Mesendoderm (in vitro differentiated cells): ENCODE results near the gene DIP2B.

Experiments used
- DNase-seq: peaks from one replicate; pipeline ENCODE4 v3.0.0; 2013
- H2AK5ac ChIP-seq: 2 replicates; pipeline ENCODE4 v1.6.1; 2013; ENCODE audit warnings: low read length, inconsistent platforms
- H2BK120ac ChIP-seq: 2 replicates; pipeline ENCODE4 v1.6.1; 2013; ENCODE audit warnings: low read depth, mild to moderate bottlenecking, low read length, moderate library complexity, mixed read lengths
- H2BK15ac ChIP-seq: replicated peaks from 2 replicates; pipeline ENCODE4 v1.6.1; 2013; ENCODE audit warnings: low read depth, mild to moderate bottlenecking, moderate library complexity
- H2BK5ac ChIP-seq: 2 replicates; pipeline ENCODE4 v1.6.1; 2013; ENCODE audit warnings: low read length, inconsistent platforms
- H3K18ac ChIP-seq: 2 replicates; pipeline ENCODE4 v1.6.1; 2013; ENCODE audit warnings: mild to moderate bottlenecking, low read length, mixed read lengths
- H3K23ac ChIP-seq: one replicate; pipeline ENCODE4 v1.6.1; 2013; ENCODE audit warnings: low read length
- H3K27ac ChIP-seq: 2 replicates; pipeline ENCODE4 v1.5.1; 2013; ENCODE audit warnings: low read depth, mild to moderate bottlenecking, inconsistent platforms, low read length, moderate library complexity
- H3K27me3 ChIP-seq: 2 replicates; pipeline ENCODE4 v1.6.1; 2013; ENCODE audit warnings: low read length, control low read depth, mild to moderate bottlenecking, inconsistent platforms; ENCODE audit not compliant: insufficient read depth, poor library complexity
- H3K36me3 ChIP-seq: 2 replicates; pipeline ENCODE4 v1.6.1; 2013; ENCODE audit warnings: low read length, inconsistent platforms; ENCODE audit not compliant: control insufficient read depth, insufficient read depth
- H3K4ac ChIP-seq: one replicate; pipeline ENCODE4 v1.6.1; 2013; ENCODE audit warnings: low read depth, mild to moderate bottlenecking, low read length, moderate library complexity
- H3K4me1 ChIP-seq: 2 replicates; pipeline ENCODE4 v1.6.1; 2013; ENCODE audit warnings: low read depth, low read length, inconsistent platforms; ENCODE audit not compliant: control insufficient read depth
- H3K4me2 ChIP-seq: 2 replicates; pipeline ENCODE4 v1.6.1; 2013; ENCODE audit warnings: low read length
- H3K4me3 ChIP-seq: 2 replicates; pipeline ENCODE4 v1.5.1; 2013; ENCODE audit warnings: mild to moderate bottlenecking, low read length
- H3K56ac ChIP-seq: one replicate; pipeline ENCODE4 v1.6.1; 2013; ENCODE audit warnings: low read length
- H3K79me1 ChIP-seq: 2 replicates; pipeline ENCODE4 v1.6.1; 2013; ENCODE audit warnings: low read length, inconsistent platforms
- H3K79me2 ChIP-seq: 2 replicates; pipeline ENCODE4 v1.6.1; 2013; ENCODE audit warnings: mild to moderate bottlenecking, low read length; ENCODE audit not compliant: control insufficient read depth, insufficient read depth
- H3K9ac ChIP-seq: 2 replicates; pipeline ENCODE4 v1.6.1; 2013; ENCODE audit warnings: low read length, inconsistent platforms
- H4K5ac ChIP-seq: one replicate; pipeline ENCODE4 v1.6.1; 2013; ENCODE audit warnings: low read length
- H4K8ac ChIP-seq: one replicate; pipeline ENCODE4 v1.6.1; 2013; ENCODE audit warnings: low read depth, mild to moderate bottlenecking, control low read depth, low read length, moderate library complexity
- WGBS: extraction: QIAGEN DNeasy Blood & Tissue Kit; methylation state at CpG from one replicate; pipeline ENCODE4 v1.1.7; 2013; ENCODE audit warnings: low lambda C conversion rate, missing lambda C conversion rate; ENCODE audit not compliant: insufficient coverage; ENCODE audit errors: extremely low coverage; 5-methylcytosine and 5-hydroxymethylcytosine counted together

Gene DIP2B

GRCh38 chr12:50778663-50779590 is 274.1 kb downstream of the DIP2B start:
- H3K4me3 ChIP-seq, result no peak overlapping the region
- no peak overlapping the region for H4K5ac ChIP-seq
- H3K4me1 ChIP-seq, result no peaks in the 10 kb centered on the region
- H2BK5ac ChIP-seq, result no peak overlapping the region
- no peaks in the 10 kb centered on the region for H3K36me3 ChIP-seq
- H3K79me2 ChIP-seq, result peaks cover 10% of the 10 kb centered on the region
- no peak overlapping the region for H3K18ac ChIP-seq
- no CpG with 5 or more reads among the region's 8 CpGs for WGBS
- DNase-seq, result no peak
- no peak overlapping the region for H3K56ac ChIP-seq
- H3K4ac ChIP-seq, result no peak overlapping the region
- H3K23ac ChIP-seq, result no peak overlapping the region
- no peak overlapping the region for H4K8ac ChIP-seq
- no peak overlapping the region for H2BK15ac ChIP-seq
- H3K9ac ChIP-seq, result no peak overlapping the region
- peaks cover 5% of the 10 kb centered on the region for H3K79me1 ChIP-seq
- no peak overlapping the region for H3K27ac ChIP-seq
- H3K27me3 ChIP-seq, result no peaks in the 10 kb centered on the region
- H3K4me2 ChIP-seq, result no peak overlapping the region
- no peak overlapping the region for H2AK5ac ChIP-seq
- no peak overlapping the region for H2BK120ac ChIP-seq

- no peaks in the 10 kb centered on the region for H3K4me1 ChIP-seq
- no peak overlapping the region for H3K4me2 ChIP-seq
- no CpG with 5 or more reads among the region's 4 CpGs for WGBS
- H3K18ac ChIP-seq, result no peak overlapping the region
- no peaks in the 10 kb centered on the region for H3K36me3 ChIP-seq
- H3K9ac ChIP-seq, result no peak overlapping the region
- H3K23ac ChIP-seq, result no peak overlapping the region
- H3K79me2 ChIP-seq, result peaks cover 8% of the 10 kb centered on the region
- peaks cover 5% of the 10 kb centered on the region for H3K79me1 ChIP-seq
- no peak overlapping the region for H2AK5ac ChIP-seq
- H3K4me3 ChIP-seq, result no peak overlapping the region
- H3K4ac ChIP-seq, result no peak overlapping the region
- no peak for DNase-seq
- no peak overlapping the region for H4K5ac ChIP-seq
- no peak overlapping the region for H4K8ac ChIP-seq
- no peak overlapping the region for H2BK15ac ChIP-seq
- no peak overlapping the region for H2BK120ac ChIP-seq
- H3K27me3 ChIP-seq, result no peaks in the 10 kb centered on the region
- no peak overlapping the region for H2BK5ac ChIP-seq
- H3K27ac ChIP-seq, result no peak overlapping the region
- no peak overlapping the region for H3K56ac ChIP-seq
Measured at GRCh38 chr12:50780013-50780412, 275.2 kb downstream of the DIP2B start.

GRCh38 chr12:50784501-50784900 is 279.7 kb downstream of the DIP2B start:
- Histone ChIP-seq H3K36me3 (no peaks in the 10 kb centered on the region), H3K4me1 (no peaks in the 10 kb centered on the region), H3K27me3 (no peaks in the 10 kb centered on the region), H3K27ac (no peak overlapping the region), H3K79me2 (no peaks in the 10 kb centered on the region), H2BK15ac (no peak overlapping the region), H3K4me3 (no peak overlapping the region), H4K8ac (peak overlapping the region; percentile 40), H2AK5ac (no peak overlapping the region), H3K56ac (no peak overlapping the region), H2BK5ac (no peak overlapping the region), H2BK120ac (no peak overlapping the region), H3K79me1 (peaks cover 2% of the 10 kb centered on the region), H3K4ac (no peak overlapping the region), H4K5ac (no peak overlapping the region), H3K18ac (no peak overlapping the region), H3K4me2 (no peak overlapping the region), H3K9ac (no peak overlapping the region), H3K23ac (no peak overlapping the region)
- DNase-seq, result no peak
- WGBS, result no CpG with 5 or more reads among the region's 4 CpGs

GRCh38 chr12:50785406-50786001 is 280.7 kb downstream of the DIP2B start:
- H2BK15ac ChIP-seq, result no peak overlapping the region
- H3K36me3 ChIP-seq, result no peaks in the 10 kb centered on the region
- no peak for DNase-seq
- no peak overlapping the region for H3K23ac ChIP-seq
- no peaks in the 10 kb centered on the region for H3K79me2 ChIP-seq
- no peak overlapping the region for H3K56ac ChIP-seq
- no peak overlapping the region for H4K5ac ChIP-seq
- no peak overlapping the region for H3K4me3 ChIP-seq
- H3K79me1 ChIP-seq, result peaks cover 2% of the 10 kb centered on the region
- no peaks in the 10 kb centered on the region for H3K27me3 ChIP-seq
- H2BK120ac ChIP-seq, result no peak overlapping the region
- no peaks in the 10 kb centered on the region for H3K4me1 ChIP-seq
- H2BK5ac ChIP-seq, result no peak overlapping the region
- no peak overlapping the region for H3K4me2 ChIP-seq
- H3K27ac ChIP-seq, result no peak overlapping the region
- H4K8ac ChIP-seq, result no peak overlapping the region
- H3K18ac ChIP-seq, result no peak overlapping the region
- no peak overlapping the region for H2AK5ac ChIP-seq
- no peak overlapping the region for H3K4ac ChIP-seq
- no peak overlapping the region for H3K9ac ChIP-seq
- WGBS, result no CpG with 5 or more reads among the region's 3 CpGs

- Histone ChIP-seq H3K79me1 (peaks cover 2% of the 10 kb centered on the region), H3K4ac (no peak overlapping the region), H3K4me1 (no peaks in the 10 kb centered on the region), H3K18ac (no peak overlapping the region), H4K5ac (no peak overlapping the region), H3K36me3 (no peaks in the 10 kb centered on the region), H3K27ac (no peak overlapping the region), H3K27me3 (no peaks in the 10 kb centered on the region), H4K8ac (no peak overlapping the region), H3K4me3 (no peak overlapping the region), H3K9ac (no peak overlapping the region), H2BK120ac (no peak overlapping the region), H2BK15ac (no peak overlapping the region), H2BK5ac (no peak overlapping the region), H2AK5ac (no peak overlapping the region), H3K56ac (no peak overlapping the region), H3K23ac (no peak overlapping the region), H3K79me2 (no peaks in the 10 kb centered on the region), H3K4me2 (no peak overlapping the region)
- DNase-seq, result peak; percentile 82
- no CpG with 5 or more reads among the region's 3 CpGs for WGBS
Measured at GRCh38 chr12:50786498-50787231, 281.9 kb downstream of the DIP2B start.
